GM19452 (cell line): ENCODE results near the gene ARRB2.
"Not testable (repeated sequence)": the region's sequence is repeated elsewhere in the genome, so short reads cannot be mapped to it uniquely, and the experiment has no call there.

Experiments used
- ATAC-seq: cut with Tn5 transposase; IDR thresholded peaks from one replicate; pipeline ENCODE4 v1.9.1; 2021; ENCODE audit not compliant: unreplicated experiment

ARRB2 gene

DNA sequence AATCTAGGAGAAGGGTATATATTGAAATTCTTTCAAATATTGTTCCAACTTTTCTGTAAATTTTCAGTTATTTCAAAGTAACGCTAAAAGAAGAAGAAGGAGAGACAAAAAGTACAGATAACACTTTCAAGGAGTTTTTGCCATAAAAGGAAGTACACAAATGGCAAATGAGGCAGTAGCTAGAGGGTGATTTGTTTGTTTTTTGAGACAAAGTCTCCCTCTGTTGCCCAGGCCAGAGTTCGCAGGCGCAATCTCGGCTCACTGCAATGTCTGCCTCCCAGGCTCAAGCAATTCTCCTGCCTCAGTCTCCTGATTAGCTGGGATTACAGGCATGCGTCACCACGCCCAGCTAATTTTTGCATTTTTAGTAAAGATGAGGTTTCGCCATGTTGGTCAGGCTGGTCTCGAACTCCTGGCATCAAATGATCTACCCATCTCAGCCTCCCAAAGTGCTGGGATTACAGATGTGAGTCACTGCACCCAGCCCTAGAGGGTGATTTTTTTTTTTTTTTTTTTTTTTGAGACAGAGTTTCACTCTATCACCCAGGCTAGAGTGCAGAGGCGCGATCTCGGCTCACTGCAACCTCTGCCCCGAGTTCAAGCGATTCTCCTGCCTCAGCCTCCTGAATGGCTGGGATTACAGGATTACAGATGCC, 10.9 kb upstream of the ARRB2 start:
- not testable (repeated sequence) for ATAC-seq

DNA sequence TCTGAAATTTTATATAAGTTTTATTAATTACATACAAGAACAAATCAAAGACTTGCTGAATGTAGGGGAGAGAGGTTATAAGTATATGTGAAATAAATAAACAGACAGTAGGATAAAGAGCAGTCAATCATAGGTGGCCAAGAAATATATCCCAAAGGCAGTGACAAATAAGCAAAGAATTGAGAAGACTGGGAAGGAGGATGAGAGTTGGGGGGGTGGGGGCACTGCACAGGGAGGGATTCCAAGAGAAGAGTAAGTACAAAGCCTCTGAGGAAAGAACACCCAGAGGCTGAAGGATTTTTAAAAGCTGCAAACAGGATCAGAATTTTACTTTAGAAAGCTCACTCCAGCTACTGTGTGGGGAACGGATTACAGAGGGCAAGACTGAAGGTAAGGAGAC, 9.3 kb upstream of the ARRB2 start:
- no peak for ATAC-seq

- no peak for ATAC-seq
Measured at GRCh38 chr17:4703330-4703691, 7.1 kb upstream of the ARRB2 start.

DNA sequence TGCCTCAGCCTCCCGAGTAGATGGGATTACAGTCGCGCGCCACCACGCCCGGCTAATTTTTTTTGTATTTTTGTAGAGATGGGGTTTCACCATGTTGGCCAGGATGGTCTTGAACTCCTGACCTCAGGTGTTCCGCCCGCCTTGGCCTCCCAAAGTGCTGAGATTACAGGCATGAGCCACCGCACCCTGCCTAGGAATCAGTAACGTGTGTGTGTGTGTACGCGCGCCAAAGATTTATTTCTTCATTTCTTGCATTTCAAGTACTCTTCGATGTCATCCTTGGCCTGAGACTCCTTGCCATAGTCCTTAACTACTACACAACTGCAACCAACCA, 5.9 kb upstream of the ARRB2 start:
- ATAC-seq: not testable (repeated sequence)

DNA sequence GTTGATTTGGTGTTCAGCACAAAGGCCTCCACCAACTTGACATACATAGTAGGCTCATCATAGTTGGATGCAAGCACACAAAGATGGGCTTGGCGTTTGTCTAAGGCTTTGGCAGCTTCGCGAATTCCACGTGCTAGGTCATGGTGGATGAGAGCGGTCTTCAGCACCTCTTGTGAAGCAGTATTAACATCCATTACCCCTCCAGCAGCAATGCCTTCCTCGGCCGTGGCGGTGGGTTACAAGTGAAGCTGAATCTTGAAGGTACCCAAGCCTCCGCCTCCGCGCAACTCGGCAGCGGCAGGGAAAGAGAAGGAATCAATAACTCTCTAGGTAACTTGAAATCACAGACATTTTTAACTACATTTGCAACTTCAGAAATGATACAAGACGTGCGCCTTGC, 5.4 kb upstream of the ARRB2 start:
- ATAC-seq: no peak

DNA sequence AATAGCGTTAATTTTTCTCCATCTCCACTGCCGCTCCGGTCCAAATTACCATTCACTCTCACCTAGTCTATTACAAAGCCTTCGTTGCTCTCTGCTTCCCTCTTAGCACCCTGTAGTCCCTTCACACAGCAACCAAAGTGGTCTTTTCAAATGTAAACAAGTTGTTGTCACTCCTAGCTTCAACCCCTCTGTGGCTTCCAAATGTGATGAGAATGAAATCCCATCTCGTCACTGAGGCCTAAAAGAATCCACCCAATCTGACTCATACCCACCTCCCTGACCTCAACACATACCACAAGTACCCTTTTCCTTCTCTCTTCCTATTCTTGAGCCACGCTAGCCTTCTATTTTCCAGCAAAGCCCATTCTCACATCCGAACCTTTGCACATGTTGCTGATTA, 4.3 kb upstream of the ARRB2 start:
- no peak for ATAC-seq

GRCh38 chr17:4708436-4708835, 2.0 kb upstream of the ARRB2 start:
- no peak for ATAC-seq

- ATAC-seq: no peak
Measured at GRCh38 chr17:4710693-4711634, 532 bp downstream of the ARRB2 start.

DNA sequence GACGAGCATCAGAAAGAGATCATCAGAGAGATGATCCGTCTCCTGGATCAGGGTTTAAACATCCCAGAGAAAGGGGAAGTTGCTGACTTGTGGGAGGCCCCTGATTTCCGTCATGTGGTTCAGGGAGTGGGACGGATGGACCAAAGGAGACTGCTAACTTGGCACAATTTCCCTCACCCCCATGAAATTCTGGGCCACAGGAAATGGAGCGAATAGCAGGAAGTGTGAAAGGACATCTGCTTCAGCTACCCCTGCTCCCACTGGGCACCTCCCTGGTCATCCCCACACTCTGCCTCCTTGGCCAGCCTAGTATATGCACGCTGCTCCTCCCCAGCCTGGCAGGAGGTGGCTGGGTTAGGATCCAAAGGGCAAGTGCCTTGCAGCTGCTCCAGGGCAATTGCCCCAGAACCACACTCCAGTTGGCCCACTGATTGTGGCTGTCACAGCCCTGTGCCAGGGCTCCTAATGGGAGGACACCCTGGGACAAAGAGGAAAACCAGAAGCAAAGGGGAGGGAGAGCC, 1.3 kb downstream of the ARRB2 start:
- no peak for ATAC-seq

DNA sequence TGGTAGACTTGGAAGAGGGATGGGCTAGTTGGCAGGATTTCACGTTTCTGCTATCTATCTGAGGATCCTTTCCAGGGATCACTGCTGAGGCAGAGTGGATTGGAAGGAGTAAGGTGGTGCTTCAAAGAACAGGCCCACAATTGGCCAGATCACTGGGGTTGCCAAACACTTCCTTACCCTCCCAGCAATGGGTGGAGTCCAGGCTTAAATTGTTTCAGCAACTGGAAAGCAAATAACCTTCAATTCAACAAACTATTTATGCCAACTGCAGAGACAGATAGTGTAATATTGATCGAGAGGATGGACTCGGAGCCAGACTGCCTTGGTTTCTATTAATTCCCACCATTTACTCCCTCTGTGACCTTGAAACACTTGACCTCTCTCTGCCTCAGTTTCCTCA, 2.1 kb downstream of the ARRB2 start:
- no peak for ATAC-seq

DNA sequence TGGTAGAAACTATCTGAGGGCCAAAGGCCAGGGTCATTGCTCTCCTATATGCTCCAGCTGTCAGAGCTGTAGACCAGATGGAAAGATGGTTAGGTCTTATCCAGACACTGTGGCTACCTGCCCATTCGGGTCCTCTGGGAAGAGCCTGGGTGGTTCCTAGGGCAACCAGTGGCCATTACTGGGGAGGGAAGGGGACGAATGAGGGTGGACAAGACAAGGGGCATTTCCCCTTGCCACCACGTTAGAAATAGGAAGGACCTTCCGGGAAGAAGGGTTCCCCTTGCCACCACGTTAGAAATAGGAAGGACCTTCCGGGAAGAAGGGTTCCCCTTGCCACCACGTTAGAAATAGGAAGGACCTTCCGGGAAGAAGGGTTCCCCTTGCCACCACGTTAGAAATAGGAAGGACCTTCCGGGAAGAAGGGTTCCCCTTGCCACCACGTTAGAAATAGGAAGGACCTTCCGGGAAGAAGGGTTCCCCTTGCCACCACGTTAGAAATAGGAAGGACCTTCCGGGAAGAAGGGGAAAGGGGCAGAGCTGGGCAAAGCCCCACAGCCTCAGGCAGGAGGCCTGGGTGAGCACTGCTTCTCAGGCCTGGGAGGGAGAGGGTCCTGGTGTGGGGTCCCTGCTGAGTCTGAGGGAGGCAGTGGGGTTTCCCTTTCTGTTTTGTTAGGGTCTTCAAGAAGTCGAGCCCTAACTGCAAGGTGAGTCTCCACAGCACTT, 4.1 kb downstream of the ARRB2 start:
- not testable (repeated sequence) for ATAC-seq

DNA sequence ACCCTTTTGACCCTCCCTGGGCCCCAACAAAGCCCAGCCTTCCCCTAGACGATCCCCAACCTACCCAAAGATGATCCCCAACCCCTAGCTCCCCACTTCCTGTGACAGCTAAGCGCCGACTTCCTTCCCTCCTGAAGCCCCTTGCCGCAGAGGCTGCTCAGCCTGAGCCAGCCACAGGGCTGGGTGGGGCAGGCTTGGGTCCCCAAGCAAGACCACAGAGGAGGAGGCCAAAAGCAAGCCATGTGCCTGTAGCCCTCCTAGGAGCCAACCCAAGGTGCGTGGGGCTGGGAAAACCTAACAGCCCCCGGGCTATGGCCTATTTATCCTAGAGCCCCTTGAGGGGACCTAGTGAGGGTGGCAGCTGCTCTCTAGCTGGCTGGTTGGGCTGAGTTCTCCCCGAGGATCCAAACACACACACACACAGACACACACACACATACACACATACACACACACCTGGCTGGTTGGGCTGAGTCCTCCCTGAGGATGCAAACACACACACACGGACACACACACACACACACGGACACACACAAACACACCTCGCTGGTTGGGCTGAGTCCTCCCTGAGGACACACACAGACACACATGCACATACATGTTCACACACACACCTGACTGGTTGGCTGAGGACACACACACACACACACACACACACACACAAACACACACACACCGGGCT, 4.8 kb downstream of the ARRB2 start:
- ATAC-seq: no peak

DNA sequence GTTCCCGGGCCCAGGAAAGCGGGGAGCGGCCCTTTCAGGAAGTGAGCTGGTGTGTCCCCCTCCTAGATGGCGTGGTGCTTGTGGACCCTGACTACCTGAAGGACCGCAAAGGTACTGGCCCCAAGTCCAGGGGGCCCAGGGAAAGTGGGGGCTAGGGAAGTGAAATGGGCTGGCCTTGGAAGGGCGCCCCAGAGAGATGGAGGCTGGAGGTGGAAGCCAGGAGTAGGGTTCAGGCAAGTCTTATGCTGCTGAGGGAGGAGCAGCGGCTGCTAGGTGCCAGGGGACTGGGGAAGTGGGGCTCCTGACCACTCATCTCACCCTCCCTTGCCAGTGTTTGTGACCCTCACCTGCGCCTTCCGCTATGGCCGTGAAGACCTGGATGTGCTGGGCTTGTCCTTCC, 5.6 kb downstream of the ARRB2 start:
- no peak for ATAC-seq

DNA sequence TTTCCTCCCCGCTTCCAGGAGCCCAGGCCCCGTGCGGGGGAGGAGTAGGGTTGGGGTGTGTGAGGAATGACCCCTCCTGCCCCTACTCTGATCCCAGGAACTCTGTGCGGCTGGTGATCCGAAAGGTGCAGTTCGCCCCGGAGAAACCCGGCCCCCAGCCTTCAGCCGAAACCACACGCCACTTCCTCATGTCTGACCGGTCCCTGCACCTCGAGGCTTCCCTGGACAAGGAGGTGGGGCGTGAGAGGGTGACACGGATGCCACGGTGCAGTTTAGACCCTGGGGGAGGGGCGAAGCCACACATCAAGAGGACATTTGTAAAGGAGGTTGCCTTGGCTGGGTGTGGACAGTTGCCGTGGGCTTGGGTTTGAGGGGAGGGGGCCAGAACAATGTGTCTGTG, 7.4 kb downstream of the ARRB2 start:
- ATAC-seq: no peak

DNA sequence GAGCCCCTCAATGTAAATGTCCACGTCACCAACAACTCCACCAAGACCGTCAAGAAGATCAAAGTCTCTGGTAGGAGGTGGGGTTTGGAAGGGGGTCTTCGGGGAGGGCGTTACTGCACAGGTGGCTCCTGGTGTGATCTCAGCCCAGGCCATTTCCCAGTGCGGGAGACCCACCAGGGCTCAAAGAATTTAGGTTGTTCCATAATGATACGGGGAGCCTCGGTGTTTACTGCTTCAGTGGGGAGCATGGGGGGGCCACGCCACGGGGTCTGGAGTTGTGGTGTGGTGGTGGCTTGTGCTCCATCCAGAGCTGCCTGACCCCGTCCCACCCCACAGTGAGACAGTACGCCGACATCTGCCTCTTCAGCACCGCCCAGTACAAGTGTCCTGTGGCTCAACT, 7.8 kb downstream of the ARRB2 start:
- ATAC-seq: no peak

- ATAC-seq: no peak
Measured at GRCh38 chr17:4719146-4719545, 8.7 kb downstream of the ARRB2 start.

- ATAC-seq: no peak
Measured at GRCh38 chr17:4719684-4720221, 9.3 kb downstream of the ARRB2 start.

DNA sequence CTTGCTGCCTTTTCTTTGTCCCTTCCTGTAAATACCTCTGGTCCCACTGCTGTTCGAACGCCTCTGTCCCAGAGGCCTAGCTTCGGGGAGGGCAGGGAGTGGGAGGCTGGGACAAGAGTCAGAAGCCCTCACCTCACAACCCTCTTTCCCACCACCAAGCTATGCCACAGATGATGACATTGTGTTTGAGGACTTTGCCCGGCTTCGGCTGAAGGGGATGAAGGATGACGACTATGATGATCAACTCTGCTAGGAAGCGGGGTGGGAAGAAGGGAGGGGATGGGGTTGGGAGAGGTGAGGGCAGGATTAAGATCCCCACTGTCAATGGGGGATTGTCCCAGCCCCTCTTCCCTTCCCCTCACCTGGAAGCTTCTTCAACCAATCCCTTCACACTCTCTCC, 10.4 kb downstream of the ARRB2 start:
- ATAC-seq: no peak

DNA sequence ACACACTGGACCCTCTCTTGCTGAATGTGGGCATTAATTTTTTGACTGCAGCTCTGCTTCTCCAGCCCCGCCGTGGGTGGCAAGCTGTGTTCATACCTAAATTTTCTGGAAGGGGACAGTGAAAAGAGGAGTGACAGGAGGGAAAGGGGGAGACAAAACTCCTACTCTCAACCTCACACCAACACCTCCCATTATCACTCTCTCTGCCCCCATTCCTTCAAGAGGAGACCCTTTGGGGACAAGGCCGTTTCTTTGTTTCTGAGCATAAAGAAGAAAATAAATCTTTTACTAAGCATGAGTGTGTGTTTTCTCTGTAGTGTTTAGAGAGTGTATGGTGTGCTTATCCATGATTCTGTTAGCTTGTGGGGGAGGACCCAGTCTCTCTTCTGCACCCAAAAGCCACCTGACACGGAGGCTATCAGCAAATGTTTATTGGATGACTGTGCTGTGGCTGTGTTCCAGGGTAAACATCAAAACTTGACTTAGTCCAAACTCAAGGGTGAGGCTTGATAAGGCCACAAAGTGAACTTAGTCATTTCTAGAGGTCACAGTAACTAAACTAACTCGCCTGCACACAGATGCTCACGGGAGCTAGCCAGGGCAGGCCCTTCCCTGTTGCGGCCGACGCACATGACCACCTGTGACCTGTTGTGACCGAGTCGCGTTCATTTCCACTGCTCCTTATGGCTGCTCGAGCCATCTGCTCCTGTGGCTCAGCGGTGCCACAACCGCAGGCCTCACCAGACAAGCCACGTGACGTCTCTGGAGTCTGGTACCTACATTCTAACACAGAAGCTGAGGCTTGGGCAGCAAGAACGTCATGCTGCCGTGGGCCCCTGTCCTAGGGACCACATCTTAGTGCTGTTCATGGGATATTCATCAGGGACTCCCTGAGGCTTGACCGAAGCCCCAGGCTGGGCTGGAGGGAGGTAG, 11.0 kb downstream of the ARRB2 start:
- ATAC-seq: no peak
